Uterus (tissue), 2 donors: ENCODE results near the gene TRPC4.

Experiments
- POLR2A ChIP-seq, 2 donors: fragments of 450-650 bp; IDR thresholded peaks; one replicate each; pipeline ENCODE4 v1.6.1; 2016; ENCODE audit warnings: antibody characterized with exemption in 2 of 2, mild to moderate bottlenecking in 1 of 2, moderate library complexity in 1 of 2
- TF ChIP-seq, protein P1 (sequence below), 4 experiments: fragments of 200-600 bp in 2 of 4; fragments of 450-650 bp in 2 of 4; sonication (generic) in 2 of 4; IDR thresholded peaks; one replicate each; pipeline ENCODE4 v1.5.1; 2016 to 2019; ENCODE audit warnings: antibody characterized with exemption in 4 of 4, mild to moderate bottlenecking in 2 of 4, moderate library complexity in 1 of 4

DNA sequence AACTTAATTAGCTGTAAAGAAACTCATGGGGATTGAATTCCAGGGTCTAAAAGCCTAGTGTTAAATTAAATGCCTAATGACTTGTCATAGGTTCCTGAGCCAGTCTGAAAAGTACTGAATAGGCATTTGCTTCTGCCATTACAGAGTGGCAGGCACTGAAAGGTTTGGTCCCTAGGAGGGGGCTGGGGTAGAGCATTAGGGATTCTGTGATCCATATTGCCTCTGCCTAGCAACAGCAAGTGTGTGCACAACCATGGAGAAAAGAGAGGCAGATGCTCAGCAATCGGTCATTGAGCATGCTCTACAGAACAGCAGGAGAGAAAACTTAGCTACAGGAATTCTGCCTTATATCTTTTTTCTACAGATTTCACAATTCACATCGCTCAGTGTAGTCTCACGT lies 133.5 kb downstream of the TRPC4 start:
- TF ChIP-seq, protein P1, sequence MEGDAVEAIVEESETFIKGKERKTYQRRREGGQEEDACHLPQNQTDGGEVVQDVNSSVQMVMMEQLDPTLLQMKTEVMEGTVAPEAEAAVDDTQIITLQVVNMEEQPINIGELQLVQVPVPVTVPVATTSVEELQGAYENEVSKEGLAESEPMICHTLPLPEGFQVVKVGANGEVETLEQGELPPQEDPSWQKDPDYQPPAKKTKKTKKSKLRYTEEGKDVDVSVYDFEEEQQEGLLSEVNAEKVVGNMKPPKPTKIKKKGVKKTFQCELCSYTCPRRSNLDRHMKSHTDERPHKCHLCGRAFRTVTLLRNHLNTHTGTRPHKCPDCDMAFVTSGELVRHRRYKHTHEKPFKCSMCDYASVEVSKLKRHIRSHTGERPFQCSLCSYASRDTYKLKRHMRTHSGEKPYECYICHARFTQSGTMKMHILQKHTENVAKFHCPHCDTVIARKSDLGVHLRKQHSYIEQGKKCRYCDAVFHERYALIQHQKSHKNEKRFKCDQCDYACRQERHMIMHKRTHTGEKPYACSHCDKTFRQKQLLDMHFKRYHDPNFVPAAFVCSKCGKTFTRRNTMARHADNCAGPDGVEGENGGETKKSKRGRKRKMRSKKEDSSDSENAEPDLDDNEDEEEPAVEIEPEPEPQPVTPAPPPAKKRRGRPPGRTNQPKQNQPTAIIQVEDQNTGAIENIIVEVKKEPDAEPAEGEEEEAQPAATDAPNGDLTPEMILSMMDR (IDR thresholded peaks at IDR 0.05): no peak
- no peak for TF ChIP-seq POLR2A (IDR thresholded peaks at IDR 0.05)
